HG03354 (cell line): Measurements from ENCODE around the gene FYTTD1.
"Not testable (repeated sequence)": the region's sequence is repeated elsewhere in the genome, so short reads cannot be mapped to it uniquely, and the experiment has no call there.

Experiments used
- ATAC-seq: cut with Tn5 transposase; IDR thresholded peaks from one replicate; pipeline ENCODE4 v1.9.1; 2021; ENCODE audit warnings: mild to moderate bottlenecking; ENCODE audit not compliant: unreplicated experiment, poor library complexity, severe bottlenecking

FYTTD1 gene, protein sequence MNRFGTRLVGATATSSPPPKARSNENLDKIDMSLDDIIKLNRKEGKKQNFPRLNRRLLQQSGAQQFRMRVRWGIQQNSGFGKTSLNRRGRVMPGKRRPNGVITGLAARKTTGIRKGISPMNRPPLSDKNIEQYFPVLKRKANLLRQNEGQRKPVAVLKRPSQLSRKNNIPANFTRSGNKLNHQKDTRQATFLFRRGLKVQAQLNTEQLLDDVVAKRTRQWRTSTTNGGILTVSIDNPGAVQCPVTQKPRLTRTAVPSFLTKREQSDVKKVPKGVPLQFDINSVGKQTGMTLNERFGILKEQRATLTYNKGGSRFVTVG

DNA sequence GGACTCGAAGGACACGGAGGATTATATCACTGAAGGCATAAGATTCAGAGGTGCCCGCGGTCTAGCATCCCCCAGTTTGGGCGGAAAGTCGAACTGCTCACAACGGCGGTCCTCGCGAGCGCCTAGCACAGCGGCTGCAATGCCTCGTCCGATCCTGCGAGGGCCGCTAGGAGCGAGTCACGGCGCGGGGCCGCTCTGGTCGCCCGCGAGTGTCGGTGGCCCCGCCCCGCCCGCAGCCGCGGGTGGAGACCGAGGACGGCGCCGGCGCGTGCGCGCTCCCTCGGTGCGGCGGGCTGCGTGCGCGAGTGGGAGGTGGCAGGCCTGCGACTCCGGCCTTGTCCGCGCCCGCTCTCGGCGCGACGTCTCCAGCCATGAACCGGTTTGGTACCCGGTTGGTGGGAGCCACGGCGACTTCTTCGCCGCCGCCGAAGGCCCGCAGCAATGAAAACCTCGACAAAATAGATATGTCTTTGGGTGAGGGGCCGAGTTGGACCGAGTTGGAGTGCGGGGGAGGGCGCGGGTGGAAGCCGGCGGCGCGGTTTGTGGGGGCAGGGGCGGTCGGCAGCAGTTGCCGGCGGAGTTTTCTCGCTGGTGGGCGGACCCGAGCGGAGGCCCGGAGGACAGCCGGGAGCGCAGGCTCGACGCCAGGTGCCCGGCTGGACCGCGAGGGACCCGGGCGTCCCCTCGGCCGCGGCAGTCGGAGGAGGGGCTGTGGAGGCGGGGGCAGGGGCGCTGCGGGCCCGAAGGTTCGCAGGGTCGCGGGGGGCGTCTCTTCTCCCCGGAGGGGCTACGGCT is at the start of gene FYTTD1:
Gene FYTTD1, plus strand, starts transcription at position 283 of the 795 bp plus-strand sequence. Its CDS starts 89 bp downstream, at position 372.
- peak; percentile 82 for ATAC-seq

DNA sequence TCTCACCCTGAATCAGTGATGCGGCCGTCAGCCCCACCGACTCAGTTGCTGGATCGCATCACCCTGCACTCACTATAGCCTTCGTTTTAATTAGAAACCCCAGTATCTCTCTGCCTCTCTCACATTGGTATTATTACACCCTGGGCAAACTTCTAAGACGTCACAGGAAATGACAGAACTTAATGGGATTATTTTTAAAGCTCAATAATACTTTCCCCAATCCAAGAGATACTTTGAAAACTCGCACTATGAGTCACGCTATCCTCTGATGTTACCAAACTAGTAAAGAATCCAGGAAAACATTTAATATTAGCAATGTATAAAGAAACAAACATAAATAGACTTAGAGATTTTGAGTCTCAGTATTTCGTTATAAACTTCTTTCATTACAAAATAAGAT is 49.6 kb upstream of the FYTTD1 start:
- ATAC-seq: no peak

DNA sequence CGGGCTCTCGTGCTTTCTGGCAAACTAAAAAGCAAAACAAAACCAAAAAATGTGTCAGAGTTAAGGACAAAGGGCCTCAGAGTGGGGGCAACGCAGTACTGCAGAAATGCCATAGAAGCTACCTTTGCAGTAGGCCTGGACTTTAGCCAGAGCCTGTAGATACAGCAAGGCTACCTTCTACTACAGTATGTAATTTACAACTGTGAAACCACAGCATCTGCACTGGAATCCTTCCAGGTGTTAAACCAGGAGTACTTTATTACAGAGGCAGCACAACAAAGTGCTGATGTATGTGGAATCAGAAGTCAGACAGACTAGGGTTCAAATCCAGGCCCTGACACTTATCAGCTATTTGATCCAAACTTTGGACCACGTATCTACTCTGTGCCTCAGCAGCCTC is 47.8 kb upstream of the FYTTD1 start:
- no peak for ATAC-seq

DNA sequence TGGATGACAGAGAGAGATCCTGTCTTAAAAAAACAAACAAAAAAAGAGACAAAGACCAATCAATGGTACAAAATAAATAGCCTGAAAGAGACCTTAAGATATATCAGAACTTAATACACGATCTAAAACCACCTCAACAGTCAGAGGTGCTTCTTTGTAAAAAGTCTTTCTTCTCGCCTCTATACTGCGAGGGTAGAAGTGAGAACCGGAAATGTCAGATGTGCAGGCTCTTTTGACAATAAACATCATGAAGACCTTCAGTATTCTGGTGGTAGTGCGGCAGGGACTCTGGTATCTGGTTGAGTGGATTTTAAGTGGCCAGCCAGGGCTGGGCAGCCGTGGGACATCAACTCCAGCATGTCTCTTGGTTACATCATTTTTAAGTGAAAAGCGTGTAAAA is 43.0 kb upstream of the FYTTD1 start:
- ATAC-seq: no peak

GRCh38 chr3:197709135-197709534 is 40.5 kb upstream of the FYTTD1 start:
- no peak for ATAC-seq

GRCh38 chr3:197710965-197711364 is 38.7 kb upstream of the FYTTD1 start:
- not testable (repeated sequence) for ATAC-seq

GRCh38 chr3:197711973-197712707 is 37.5 kb upstream of the FYTTD1 start:
- ATAC-seq: peak; percentile 91

DNA sequence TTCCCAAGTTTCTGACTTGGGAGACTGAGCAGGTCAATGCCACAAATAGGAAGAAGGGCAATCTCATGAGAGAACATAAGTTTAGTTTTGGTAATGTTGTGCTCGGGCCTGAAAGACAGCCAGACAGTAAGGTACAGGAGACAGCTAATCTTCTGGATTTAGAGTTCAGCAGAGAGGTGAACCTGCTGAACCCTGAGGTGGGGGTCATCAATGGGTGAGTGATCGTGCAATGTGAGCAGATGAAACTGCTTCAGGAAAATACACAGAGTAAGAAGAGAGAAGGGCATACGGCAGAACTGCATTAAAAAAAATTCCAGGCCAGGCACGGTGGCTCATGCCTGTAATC is 36.2 kb upstream of the FYTTD1 start:
- peak; percentile 23 for ATAC-seq

DNA sequence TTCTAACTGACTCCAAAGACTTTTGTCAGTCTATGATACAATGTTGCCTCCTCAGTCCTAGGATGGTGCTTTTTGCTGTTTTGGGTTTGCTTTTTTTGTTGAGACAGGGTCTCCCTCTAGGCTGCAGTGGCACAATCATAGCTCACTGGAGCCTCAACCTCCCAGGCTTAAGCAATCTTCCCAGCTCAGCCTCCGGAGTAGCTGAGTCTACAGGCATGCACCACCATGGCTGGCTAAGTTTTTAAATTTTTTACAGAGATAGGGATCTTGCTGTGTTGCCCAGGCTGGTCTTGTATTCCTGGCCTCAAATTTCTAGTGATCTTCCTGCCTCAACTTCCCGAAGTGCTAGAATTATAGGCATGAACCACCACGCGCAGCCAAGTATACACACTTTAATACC is 35.4 kb upstream of the FYTTD1 start:
- no peak for ATAC-seq

- no peak for ATAC-seq
Observed at GRCh38 chr3:197718891-197719290, 30.8 kb upstream of the FYTTD1 start.

- ATAC-seq: no peak
Observed at GRCh38 chr3:197720694-197721093, 29.0 kb upstream of the FYTTD1 start.

GRCh38 chr3:197722734-197723133 is 26.9 kb upstream of the FYTTD1 start:
- no peak for ATAC-seq

DNA sequence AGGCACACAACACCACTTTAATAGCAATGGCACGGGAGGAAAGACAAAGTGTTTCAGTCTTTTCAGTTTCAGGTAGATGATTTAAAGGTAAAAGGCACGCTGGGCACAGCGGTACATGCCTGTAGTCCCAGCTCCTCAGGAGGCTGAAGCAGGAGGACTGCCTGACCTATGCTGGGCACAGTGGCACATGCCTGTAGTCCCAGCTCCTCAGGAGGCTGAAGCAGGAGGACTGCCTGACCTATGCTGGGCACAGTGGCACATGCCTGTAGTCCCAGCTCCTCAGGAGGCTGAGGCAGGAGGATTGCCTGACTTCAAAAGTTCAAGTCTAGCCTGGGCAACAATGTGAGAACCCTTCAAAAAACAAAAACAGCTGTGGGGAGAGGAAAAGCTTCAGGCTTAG is 21.8 kb upstream of the FYTTD1 start:
- ATAC-seq: not testable (repeated sequence)

DNA sequence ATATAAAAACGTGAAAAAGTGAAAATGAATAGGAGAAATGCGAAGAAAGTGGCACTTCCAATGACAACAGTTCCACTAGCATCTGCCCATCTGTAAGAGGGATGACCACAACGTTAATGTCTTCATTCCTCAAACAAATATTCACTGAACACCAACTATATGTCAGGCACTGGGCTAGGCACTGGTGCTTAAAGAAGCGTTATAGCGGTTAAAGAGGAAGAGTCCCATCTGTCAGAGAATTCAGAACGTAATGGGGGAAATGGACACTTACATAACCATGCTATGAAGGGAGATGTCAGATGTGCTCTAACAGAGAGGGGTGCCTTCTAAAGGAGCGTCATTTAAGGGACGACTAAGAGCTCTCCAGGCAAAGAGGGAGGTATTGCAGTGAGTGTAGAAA is 21.2 kb upstream of the FYTTD1 start:
- no peak for ATAC-seq

DNA sequence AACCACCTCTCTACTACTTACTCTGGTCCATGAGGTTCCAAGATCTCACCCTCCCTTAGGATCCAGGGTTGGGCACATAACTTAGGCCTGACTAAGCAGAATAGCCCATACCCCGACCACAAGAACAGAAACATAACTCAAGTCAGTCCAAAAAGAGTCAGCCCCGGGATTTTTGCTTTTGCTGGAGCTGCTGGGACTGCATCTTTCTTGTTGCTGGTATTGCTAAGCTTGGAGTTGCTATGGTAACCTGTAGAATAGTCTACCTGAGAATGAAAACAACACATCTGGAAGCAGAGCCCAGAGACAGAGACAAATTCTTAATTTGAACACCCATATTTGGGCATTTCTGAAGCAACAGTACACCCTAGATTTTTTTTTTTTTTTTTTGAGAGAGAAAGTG is 19.5 kb upstream of the FYTTD1 start:
- no peak for ATAC-seq

DNA sequence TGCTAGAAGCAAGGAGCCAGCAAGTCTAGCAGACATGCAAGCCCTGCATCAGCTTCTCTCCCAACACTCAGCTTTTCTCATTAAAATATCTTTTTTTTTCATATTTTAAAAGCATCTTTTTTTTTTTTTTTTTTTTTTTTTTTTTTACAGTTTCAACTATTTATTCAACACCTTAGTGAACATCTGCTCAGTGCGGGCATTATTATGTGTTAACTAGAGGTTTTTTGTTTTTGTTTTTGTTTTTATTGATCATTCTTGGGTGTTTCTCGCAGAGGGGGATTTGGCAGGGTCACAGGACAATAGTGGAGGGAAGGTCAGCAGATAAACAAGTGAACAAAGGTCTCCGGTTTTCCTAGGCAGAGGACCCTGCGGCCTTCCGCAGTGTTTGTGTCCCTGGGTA is 18.9 kb upstream of the FYTTD1 start:
- not testable (repeated sequence) for ATAC-seq

GRCh38 chr3:197731483-197731882 is 18.2 kb upstream of the FYTTD1 start:
- ATAC-seq: not testable (repeated sequence)

- ATAC-seq: no peak
Observed at GRCh38 chr3:197733042-197733441, 16.6 kb upstream of the FYTTD1 start.

- ATAC-seq: peak; percentile 56
Observed at GRCh38 chr3:197734667-197735318, 14.9 kb upstream of the FYTTD1 start.

- no peak for ATAC-seq
Observed at GRCh38 chr3:197736010-197736490, 13.6 kb upstream of the FYTTD1 start.
